Hematopoietic multipotent progenitor cell treated with erythropoietin and hydrocortisone succinate and interleukin-3 and kit ligand, for 17 days (in vitro differentiated cells): Measurements from ENCODE around the gene CPNE2.

Experiments
- DNase-seq: peaks from one replicate; pipeline ENCODE4 v3.0.0-alpha.2; 2015; ENCODE audit warnings: low spot score

CPNE2 gene

DNA sequence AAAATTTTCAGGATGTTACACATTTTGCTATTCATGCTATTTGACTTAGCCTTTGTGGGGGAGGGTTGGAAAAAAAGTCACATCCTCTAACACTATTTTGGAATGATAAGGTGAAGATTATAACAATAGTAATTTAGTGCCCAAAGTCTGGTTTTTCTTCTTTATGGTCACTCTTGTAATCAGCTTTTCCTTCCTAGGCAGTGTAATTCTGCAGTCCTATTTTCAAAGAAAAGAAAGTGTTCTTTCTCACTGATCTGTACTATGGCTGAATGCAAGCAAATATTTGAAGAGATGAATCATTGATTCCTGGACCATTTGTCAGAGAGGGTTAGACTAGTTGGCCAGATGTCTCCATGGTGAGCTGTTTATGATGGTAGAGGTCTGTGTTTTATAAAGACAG lies 102.1 kb downstream of the CPNE2 start:
- no peak for DNase-seq

GRCh38 chr16:57196286-57196685 lies 103.9 kb downstream of the CPNE2 start:
- DNase-seq, result no peak

GRCh38 chr16:57196753-57197152 lies 104.4 kb downstream of the CPNE2 start:
- no peak for DNase-seq
